ENCODE measurements around the gene MAML3.
"Not testable (repeated sequence)": the region's sequence is repeated elsewhere in the genome, so short reads cannot be mapped to it uniquely, and the experiment has no call there.

Gene MAML3

DNA sequence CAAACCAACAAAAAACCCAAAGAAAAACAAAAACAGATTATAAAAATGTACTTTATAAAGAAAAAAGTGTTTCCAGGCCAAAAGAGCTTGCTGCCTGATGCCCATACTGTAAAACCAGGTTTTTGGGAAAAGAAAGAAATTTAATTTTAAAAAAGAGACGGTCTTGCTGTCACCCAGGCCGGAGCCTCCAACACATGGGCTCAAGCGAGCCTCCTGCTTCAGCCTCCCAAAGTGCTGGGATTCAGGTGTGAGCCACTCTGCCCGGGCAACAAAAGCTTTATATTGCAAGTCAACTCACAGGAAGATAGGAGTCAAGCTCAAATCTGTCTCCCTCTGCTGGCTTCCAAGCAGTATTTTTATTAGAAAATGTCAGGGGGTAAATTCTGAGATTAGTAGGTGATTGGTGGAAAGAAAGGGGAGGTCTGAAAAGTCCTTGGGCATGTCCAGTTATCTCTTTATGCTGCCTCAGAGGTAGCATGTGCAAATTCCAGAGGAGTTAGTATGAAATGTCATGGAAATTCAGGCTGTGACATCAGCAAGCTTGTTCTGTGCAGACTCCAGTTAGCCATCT is 449.0 kb downstream of the MAML3 start:
- no peak for DNase-seq

GRCh38 chr4:139700568-139700967 is 453.4 kb downstream of the MAML3 start:
- DNase-seq, result no peak

DNA sequence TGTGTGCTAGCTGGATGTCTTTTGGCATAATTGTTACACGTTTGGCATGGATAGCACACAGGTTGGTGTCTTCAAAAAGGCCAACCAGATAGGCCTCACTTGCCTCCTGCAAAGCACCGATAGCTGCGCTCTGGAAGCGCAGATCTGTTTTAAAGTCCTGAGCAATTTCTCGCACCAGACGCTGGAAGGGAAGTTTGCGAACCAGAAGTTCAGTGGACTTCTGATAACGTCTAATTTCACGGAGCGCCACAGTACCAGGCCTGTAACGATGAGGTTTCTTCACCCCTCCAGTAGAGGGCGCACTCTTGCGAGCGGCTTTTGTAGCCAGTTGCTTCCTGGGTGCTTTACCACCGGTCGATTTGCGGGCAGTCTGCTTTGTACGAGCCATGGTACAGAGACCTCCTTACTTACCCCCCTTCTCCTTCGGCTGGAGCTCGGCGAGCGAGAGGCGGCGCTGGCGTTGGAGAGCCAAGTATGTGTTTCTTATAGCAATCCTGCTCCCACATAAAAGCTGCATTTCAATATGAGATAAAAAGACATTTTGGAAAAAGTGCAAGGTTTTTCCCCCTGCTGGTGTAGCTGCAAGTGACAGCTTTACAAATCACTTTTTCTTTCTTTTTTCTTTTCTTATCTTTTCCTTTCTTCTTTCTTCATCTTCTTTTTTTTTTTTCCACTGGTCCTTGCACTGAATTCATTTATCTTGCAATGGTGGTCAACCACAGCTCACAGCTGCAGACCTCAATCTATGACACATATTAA is 455.6 kb downstream of the MAML3 start:
- DNase-seq, result not testable (repeated sequence)

DNA sequence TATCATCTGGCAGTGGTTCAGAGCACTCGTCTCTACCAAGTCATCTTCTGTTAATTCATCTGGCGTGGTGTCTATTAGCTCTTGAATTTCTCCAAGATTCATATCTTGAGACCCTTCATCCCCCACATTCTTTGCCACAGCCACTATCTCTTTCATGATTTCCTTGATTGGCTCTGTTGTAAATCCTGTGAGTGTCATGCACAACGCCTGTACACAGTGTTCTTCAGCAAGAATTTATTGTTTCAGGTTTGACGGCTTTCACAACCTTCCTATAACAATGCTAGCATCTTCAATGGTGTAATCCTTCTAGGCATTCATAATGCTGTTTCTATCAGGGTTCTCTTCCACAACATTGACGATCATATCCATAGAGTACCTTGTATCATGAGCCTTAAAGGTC is 457.5 kb downstream of the MAML3 start:
- no peak for DNase-seq

- DNase-seq, result no peak
These were observed 459.4 kb downstream of the MAML3 start for GRCh38 chr4:139694522-139695107.

GRCh38 chr4:139692309-139693012 is 461.5 kb downstream of the MAML3 start:
- peak; percentile 21 for DNase-seq

GRCh38 chr4:139690419-139690818 is 463.6 kb downstream of the MAML3 start:
- no peak for DNase-seq

- no peak for DNase-seq
These were observed 464.8 kb downstream of the MAML3 start for GRCh38 chr4:139689093-139689722.

- no peak for DNase-seq
These were observed 467.0 kb downstream of the MAML3 start for GRCh38 chr4:139686988-139687387.

DNA sequence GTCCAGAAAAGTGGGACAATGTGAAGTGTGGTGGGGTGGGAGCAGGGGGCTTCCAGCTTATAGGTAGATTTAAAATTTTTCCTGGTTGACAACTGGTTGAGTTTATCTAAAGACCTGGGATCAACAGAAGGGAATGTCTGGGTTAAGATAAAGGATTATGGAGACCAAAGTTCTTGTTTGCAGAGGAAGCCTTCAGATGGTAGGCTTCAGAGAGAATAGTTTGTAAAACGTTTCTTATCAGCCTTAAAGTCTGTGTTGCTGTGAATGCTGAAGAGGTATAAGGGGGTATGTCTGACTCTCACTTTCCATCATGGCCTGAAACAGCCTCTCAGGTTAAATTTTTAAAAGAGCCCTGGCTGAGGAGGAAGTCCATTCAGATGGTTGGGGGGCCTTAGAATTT is 467.9 kb downstream of the MAML3 start:
- DNase-seq, result no peak

GRCh38 chr4:139685180-139685579 is 468.8 kb downstream of the MAML3 start:
- no peak for DNase-seq

GRCh38 chr4:139684351-139684750 is 469.6 kb downstream of the MAML3 start:
- DNase-seq, result no peak

- DNase-seq, result no peak
These were observed 471.2 kb downstream of the MAML3 start for GRCh38 chr4:139682741-139683151.

DNA sequence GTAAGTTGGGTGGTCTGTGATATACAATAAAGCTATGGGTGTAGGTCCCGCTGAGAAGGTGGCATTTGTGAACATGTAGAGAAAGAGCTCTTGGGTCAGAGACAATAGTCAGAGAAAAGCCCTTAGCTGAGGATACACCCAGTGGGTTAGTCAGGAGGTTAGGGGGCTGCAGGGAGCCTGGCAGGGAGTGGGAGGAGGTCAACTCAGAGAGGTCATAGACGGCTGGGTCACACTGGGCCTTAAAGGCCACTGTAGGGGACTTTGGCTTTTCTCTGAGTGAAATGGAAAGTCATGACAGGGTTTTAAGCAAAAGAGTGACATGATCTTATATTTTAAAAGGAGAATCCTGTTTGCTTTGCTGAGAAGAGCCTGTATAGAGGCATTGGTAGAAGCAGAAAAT is 471.7 kb downstream of the MAML3 start:
- DNase-seq, result no peak

DNA sequence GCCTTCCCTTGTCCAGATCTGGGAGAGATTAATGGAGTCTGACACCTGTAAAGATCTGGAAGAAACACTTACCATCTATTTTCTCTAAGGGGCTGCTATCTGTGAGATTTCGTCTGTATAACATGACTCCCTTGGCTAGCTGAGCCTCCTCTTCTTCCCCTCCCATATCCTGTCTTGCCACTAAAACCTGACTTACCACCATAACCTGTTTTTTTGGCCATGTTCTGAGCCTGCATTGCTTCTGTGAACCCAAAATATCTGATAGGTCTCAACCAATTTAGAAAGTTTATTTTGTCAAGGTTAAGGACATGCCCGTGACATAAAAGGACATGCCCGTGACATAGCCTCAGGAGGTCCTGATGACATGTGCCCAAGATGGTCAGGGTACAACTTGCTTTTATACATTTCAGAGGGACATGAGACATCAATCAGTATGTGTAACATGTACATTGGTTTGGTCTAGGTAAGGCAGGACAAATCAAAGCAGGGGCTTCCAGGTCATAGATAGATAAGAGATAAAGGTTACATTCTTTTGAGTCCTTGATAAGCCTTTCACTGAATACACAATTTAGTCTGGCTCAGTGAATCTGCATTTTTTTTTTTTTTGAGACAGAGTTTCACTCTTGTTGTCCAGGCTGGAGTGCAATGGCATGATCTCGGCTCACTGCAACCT is 476.9 kb downstream of the MAML3 start:
- DNase-seq, result no peak

DNA sequence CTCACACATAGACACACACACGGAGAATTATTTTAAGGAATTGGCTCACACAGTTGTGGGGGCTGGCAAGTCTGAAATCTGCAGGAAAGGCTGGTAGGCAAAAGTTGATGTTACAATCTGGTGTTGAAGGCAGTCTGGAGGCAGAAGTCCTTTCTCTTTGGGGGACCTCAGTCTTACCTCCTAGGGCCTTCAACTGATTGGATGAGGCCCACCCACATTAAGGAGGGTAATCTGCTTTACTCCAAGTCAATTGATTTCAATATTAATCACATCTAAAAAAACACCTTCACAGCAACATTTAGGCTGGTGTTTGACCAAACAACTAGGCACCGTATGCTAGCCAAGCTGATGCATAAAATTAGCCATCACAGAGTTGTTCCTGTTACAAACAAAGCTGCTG is 477.6 kb downstream of the MAML3 start:
- no peak for DNase-seq

DNA sequence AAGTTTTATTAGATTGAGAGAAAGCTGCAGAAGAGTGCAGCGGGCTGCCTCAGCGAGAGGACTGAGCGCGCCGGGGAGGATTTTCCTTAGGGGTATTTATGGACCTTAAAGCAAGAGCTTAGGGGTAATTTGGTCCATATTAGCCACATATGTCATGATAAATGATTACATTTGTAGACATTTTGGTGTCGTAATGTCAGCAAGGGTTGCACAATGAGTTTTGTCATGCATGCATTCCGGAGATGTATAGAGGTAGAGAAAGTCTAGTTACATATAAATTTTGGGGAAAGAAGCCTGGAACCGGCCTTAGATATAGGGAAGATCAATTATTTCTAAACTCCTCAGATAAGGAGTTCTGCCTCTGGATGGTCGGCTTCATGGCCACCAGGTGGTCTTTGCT is 478.3 kb downstream of the MAML3 start:
- no peak for DNase-seq

DNA sequence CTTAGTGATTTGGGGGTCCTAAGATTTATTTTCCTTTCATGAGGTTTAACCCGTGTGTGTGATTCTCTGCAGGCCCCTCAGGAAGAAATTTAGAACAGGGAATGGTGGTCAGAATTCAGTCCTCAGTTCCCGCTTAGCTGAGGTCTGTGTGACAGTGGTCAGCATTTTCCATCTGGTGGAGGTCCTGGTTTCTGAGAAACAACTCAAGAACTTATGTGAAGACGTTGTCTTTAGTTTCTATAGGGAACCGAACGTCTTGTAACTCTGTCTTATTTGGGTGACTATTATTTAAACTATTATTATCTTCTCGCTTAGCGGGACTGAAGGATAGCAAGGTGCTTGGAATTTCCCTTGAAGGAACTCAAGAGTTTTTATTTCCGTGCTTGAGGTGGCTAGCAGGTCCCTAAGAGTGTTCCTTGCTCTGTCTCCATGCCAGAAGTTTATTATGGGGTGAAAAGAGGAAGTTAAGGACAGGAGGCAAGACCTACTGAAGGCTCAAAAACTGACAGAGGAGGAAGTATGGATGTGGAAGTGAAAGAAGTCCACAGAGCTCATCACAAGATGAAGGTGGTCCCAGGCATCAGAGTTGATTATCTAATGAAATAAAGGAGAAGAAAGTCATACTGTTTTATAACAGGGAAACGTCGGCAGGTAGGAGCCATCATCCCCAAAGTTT is 479.0 kb downstream of the MAML3 start:
- no peak for DNase-seq

DNA sequence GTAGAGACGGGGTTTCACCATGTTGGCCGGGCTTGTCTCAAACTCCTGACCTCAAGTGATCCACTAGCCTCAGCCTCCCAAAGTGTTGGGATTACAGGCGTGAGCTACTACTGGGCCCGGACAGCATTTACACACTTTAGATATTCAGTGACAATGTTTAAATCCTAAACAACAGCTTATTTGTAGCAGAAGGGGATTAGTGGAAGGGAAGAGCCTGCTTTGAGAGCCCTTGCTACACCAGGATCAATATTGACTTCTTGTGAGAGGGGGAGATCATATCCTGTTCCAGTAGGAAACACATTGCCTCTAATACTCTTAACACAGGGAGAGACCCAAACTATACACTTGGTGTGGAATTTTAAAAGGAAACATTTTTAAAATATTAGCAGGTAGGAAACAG is 481.3 kb downstream of the MAML3 start:
- DNase-seq, result no peak

GRCh38 chr4:139672215-139672614 is 481.8 kb downstream of the MAML3 start:
- no peak for DNase-seq

GRCh38 chr4:139670775-139671174 is 483.2 kb downstream of the MAML3 start:
- no peak for DNase-seq

GRCh38 chr4:139669890-139670289 is 484.1 kb downstream of the MAML3 start:
- DNase-seq, result no peak
